GM12878 (cell line): ENCODE measurements around the gene SKIL. TPM values are rescaled to one million over a fixed set of nuclear protein-coding genes. Genes with fewer than 3 reads are reported as not detected.
A peak's percentile ranks its signal among the peaks of the same experiment; 100 is the strongest.

Source experiments
- ASH2L ChIP-seq: fragments of 300-600, 200-600 bp; sonication (generic); IDR thresholded peaks from 2 replicates; pipeline ENCODE4 v1.6.1; 2017; ENCODE audit warnings: low read depth, mild to moderate bottlenecking, borderline replicate concordance
- CBFB ChIP-seq: IDR thresholded peaks from 2 replicates; pipeline ENCODE4 v1.6.1; 2016; ENCODE audit warnings: antibody characterized with exemption, low read depth
- EP300 ChIP-seq, 2 experiments: fragments of 150-350 bp in 1 of 2; IDR thresholded peaks; 2 replicates each; pipeline ENCODE4 v1.6.1; 2011 to 2012; ENCODE audit warnings: low read depth in 2 of 2, low read length in 2 of 2, borderline replicate concordance in 1 of 2, improper control_type of control experiment in 1 of 2, inconsistent platforms in 1 of 2; ENCODE audit not compliant: control insufficient read depth in 1 of 2
- FOS ChIP-seq: IDR thresholded peaks from 3 replicates; pipeline ENCODE4 v1.6.1; 2011; ENCODE audit warnings: borderline replicate concordance; ENCODE audit not compliant: insufficient read length; ENCODE audit errors: extremely low read depth
- FOXK2 ChIP-seq: fragments of 450-650 bp; IDR thresholded peaks from 2 replicates; pipeline ENCODE4 v1.6.1; 2017; ENCODE audit warnings: mild to moderate bottlenecking, moderate library complexity
- GABPA ChIP-seq: IDR thresholded peaks from 2 replicates; pipeline ENCODE4 v1.6.1; 2014; ENCODE audit warnings: antibody characterized with exemption, low read depth, mild to moderate bottlenecking, inconsistent platforms
- IKZF2 ChIP-seq, 2 experiments: fragments of 450-650 bp; IDR thresholded peaks; 2 replicates each; pipeline ENCODE4 v1.6.1; 2017; ENCODE audit warnings: mild to moderate bottlenecking in 2 of 2, moderate library complexity in 2 of 2
- KAT2A ChIP-seq: conservative IDR thresholded peaks from 2 replicates; pipeline ENCODE4 v1.6.1; 2011; ENCODE audit warnings: low read depth, low read length; ENCODE audit not compliant: control insufficient read depth
- MTA3 ChIP-seq: IDR thresholded peaks from 2 replicates; pipeline ENCODE4 v1.6.1; 2012; ENCODE audit warnings: low read length, inconsistent platforms, borderline replicate concordance
- NFIC ChIP-seq: IDR thresholded peaks from 2 replicates; pipeline ENCODE4 v1.6.1; 2012; ENCODE audit warnings: low read depth, mild to moderate bottlenecking, inconsistent platforms, low read length, moderate library complexity
- NRF1 ChIP-seq: conservative IDR thresholded peaks from 2 replicates; pipeline ENCODE4 v1.6.1; 2011; ENCODE audit warnings: mild to moderate bottlenecking, low read depth, low read length, improper control_type of control experiment
- RAD21 ChIP-seq: IDR thresholded peaks from 2 replicates; pipeline ENCODE4 v1.6.1; 2011; ENCODE audit warnings: mild to moderate bottlenecking, low read depth, low read length, moderate library complexity; ENCODE audit not compliant: insufficient read depth
- RFX5 ChIP-seq: IDR thresholded peaks from 2 replicates; pipeline ENCODE4 v1.6.1; 2011; ENCODE audit warnings: low read depth, low read length, improper control_type of control experiment
- SP1 ChIP-seq: IDR thresholded peaks from one replicate; pipeline ENCODE4 v1.6.1; 2011; ENCODE audit warnings: low read depth, low read length
- SREBF1 ChIP-seq: IDR thresholded peaks from 2 replicates; pipeline ENCODE4 v1.6.1; 2012; ENCODE audit warnings: mild to moderate bottlenecking, low read length
- SREBF2 ChIP-seq: IDR thresholded peaks from 2 replicates; pipeline ENCODE4 v1.6.1; 2012; ENCODE audit warnings: mild to moderate bottlenecking, low read length
- TCF7 ChIP-seq: IDR thresholded peaks from 2 replicates; pipeline ENCODE4 v1.6.1; 2014; ENCODE audit warnings: antibody characterized with exemption, borderline replicate concordance
- ZNF384 ChIP-seq: IDR thresholded peaks from 2 replicates; pipeline ENCODE4 v1.6.1; 2012; ENCODE audit warnings: low read depth, mild to moderate bottlenecking, low read length, improper control_type of control experiment, borderline replicate concordance
- polyA plus RNA-seq, 11 experiments: library from polyadenylated mRNA; depleted of rRNA in 4 of 11; unstranded in 6 of 11; stranded (reverse) in 5 of 11; fragments of >200 nt; fragmentation: Nextera tagmentation in 4 of 11; fragmentation: Illumina TruSeq in 1 of 11; extraction: Ambion mirVana in 4 of 11; extraction: Trizol in 1 of 11; gene quantifications; 1 replicate in 1 of 11; 2 replicates in 10 of 11; pipeline versions ENCODE4 v1.2.1 to v1.2.3, GENCODE V29; 2011 to 2016; ENCODE audit warnings: inconsistent platforms in 2 of 11, missing spikeins in 2 of 11, low read depth in 1 of 11
- total RNA-seq, 4 experiments: library from RNA; depleted of rRNA in 3 of 4; stranded (reverse); fragments of >200 nt in 3 of 4; fragmentation: Illumina TruSeq in 1 of 4; extraction: Trizol in 1 of 4; gene quantifications; 2 replicates each; pipeline versions ENCODE4 v1.2.1 to v1.2.3, GENCODE V29; 2013 to 2021
- TF ChIP-seq, protein P1 (sequence below): IDR thresholded peaks from 2 replicates; pipeline ENCODE4 v1.6.1; 2012; ENCODE audit warnings: low read depth, low read length, improper control_type of control experiment
- TF ChIP-seq, protein P2 (sequence below): fragments of 450-650 bp; IDR thresholded peaks from 2 replicates; pipeline ENCODE4 v1.6.1; 2017; ENCODE audit warnings: borderline replicate concordance
- TF ChIP-seq, protein P3 (sequence below): IDR thresholded peaks from 2 replicates; pipeline ENCODE4 v1.6.1; 2011; ENCODE audit warnings: mild to moderate bottlenecking, low read depth, low read length, moderate library complexity; ENCODE audit not compliant: insufficient replicate concordance
- TF ChIP-seq, protein P4 (sequence below), 3 experiments: IDR thresholded peaks in 2 of 3; conservative IDR thresholded peaks in 1 of 3; 2 replicates each; pipeline ENCODE4 v1.5.1; 2011; ENCODE audit warnings: low read depth in 3 of 3, low read length in 3 of 3, mild to moderate bottlenecking in 3 of 3, control low read depth in 2 of 3, moderate library complexity in 2 of 3, inconsistent platforms in 1 of 3, mixed read lengths in 1 of 3; ENCODE audit not compliant: control insufficient read depth in 2 of 3, insufficient read depth in 1 of 3; ENCODE audit errors: extremely low read depth in 1 of 3
- TF ChIP-seq, protein P5 (sequence below): IDR thresholded peaks from 2 replicates; pipeline ENCODE4 v1.6.1; 2012; ENCODE audit warnings: low read depth, low read length, improper control_type of control experiment

SKIL gene
- total and polyA plus RNA-seq, 10 of the 15 experiments (the other 5 are each of a cell fraction or from before 2014, with no cell fraction given), result 2.7 to 14.8 (median 6.7) TPM

DNA sequence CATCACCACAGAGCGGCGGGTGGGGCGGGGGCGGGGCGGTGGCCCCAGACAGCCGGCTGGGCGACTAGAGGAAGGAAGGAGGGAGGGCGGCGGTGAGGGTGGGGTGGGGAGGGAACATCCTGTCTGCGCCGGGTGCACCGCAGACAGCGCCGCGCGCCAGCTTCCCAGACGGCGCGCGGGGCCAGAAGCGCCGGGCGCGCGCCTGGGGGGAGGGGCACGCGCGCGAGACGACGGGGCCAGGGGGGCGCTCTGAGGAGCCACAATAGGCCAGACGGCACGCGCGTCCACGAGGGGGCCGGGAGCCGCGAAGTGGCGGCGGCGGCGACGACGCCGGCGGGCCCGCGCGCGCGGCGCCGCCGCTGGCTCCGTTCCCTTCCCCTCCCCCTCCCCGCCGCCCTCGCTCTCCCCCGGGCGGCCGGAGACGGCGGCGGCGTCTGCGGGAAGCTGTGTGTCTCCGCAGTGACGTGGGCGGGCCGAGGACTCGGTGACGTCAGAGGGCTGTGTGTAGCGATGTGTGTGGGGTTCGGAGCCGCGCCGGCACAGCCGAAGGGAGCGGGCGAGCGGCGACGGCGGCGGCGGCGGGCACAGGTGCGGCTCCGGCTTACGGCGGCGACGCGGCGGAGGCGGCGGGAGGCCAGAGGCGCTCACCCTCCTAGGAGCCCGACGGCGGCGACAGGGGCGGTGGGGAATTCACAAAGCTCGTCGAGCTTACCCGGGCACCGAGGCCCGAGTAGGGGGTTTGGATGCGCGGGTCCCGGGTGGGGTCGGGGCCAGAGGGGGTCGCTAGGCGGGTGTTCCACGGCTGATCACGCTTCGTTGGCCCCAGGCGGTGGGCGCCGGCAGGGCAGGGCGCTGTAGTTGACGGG lies at the start of gene SKIL (continued):
- TF ChIP-seq, protein P1, sequence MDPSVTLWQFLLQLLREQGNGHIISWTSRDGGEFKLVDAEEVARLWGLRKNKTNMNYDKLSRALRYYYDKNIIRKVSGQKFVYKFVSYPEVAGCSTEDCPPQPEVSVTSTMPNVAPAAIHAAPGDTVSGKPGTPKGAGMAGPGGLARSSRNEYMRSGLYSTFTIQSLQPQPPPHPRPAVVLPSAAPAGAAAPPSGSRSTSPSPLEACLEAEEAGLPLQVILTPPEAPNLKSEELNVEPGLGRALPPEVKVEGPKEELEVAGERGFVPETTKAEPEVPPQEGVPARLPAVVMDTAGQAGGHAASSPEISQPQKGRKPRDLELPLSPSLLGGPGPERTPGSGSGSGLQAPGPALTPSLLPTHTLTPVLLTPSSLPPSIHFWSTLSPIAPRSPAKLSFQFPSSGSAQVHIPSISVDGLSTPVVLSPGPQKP, result no peak
- TF ChIP-seq NFIC (no peak), IKZF2 (IDR thresholded peaks at IDR 0.05) (no peak), CBFB (no peak; the same call in 1 of the 2 replicates), SP1 (peak; percentile 19), SREBF2 (no peak), FOXK2 (no peak), KAT2A (no peak), FOS (no peak), RFX5 (no peak), ASH2L (no peak; the same call in 1 of the 2 replicates), ZNF384 (no peak), RAD21 (no peak), GABPA (no peak), TCF7 (no peak), MTA3 (no peak), NRF1 (no peak), EP300 (IDR thresholded peaks at IDR 0.05; ENCODE audit: borderline replicate concordance in 1 of 2, control insufficient read depth in 1 of 2, low read depth in 2 of 2, low read length in 2 of 2) (peak; percentile 25 to 63; a peak in 3 of 4 replicates), SREBF1 (no peak)
- TF ChIP-seq, protein P2, sequence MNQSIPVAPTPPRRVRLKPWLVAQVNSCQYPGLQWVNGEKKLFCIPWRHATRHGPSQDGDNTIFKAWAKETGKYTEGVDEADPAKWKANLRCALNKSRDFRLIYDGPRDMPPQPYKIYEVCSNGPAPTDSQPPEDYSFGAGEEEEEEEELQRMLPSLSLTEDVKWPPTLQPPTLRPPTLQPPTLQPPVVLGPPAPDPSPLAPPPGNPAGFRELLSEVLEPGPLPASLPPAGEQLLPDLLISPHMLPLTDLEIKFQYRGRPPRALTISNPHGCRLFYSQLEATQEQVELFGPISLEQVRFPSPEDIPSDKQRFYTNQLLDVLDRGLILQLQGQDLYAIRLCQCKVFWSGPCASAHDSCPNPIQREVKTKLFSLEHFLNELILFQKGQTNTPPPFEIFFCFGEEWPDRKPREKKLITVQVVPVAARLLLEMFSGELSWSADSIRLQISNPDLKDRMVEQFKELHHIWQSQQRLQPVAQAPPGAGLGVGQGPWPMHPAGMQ, result no peak
- TF ChIP-seq, protein P3, sequence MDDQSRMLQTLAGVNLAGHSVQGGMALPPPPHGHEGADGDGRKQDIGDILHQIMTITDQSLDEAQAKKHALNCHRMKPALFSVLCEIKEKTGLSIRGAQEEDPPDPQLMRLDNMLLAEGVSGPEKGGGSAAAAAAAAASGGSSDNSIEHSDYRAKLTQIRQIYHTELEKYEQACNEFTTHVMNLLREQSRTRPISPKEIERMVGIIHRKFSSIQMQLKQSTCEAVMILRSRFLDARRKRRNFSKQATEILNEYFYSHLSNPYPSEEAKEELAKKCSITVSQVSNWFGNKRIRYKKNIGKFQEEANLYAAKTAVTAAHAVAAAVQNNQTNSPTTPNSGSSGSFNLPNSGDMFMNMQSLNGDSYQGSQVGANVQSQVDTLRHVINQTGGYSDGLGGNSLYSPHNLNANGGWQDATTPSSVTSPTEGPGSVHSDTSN, result no peak
- TF ChIP-seq, protein P4, sequence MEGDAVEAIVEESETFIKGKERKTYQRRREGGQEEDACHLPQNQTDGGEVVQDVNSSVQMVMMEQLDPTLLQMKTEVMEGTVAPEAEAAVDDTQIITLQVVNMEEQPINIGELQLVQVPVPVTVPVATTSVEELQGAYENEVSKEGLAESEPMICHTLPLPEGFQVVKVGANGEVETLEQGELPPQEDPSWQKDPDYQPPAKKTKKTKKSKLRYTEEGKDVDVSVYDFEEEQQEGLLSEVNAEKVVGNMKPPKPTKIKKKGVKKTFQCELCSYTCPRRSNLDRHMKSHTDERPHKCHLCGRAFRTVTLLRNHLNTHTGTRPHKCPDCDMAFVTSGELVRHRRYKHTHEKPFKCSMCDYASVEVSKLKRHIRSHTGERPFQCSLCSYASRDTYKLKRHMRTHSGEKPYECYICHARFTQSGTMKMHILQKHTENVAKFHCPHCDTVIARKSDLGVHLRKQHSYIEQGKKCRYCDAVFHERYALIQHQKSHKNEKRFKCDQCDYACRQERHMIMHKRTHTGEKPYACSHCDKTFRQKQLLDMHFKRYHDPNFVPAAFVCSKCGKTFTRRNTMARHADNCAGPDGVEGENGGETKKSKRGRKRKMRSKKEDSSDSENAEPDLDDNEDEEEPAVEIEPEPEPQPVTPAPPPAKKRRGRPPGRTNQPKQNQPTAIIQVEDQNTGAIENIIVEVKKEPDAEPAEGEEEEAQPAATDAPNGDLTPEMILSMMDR (IDR thresholded peaks at IDR 0.05 in 2 of 3, conservative IDR thresholded peaks at IDR 0.05 in 1 of 3; ENCODE audit: control insufficient read depth in 2 of 3, extremely low read depth in 1 of 3, insufficient read depth in 1 of 3, low read depth in 3 of 3, low read length in 3 of 3), result peak in 2 of 3 experiments; percentile 14 to 15; a peak in 1 of 6 replicates
- TF ChIP-seq, protein P5, sequence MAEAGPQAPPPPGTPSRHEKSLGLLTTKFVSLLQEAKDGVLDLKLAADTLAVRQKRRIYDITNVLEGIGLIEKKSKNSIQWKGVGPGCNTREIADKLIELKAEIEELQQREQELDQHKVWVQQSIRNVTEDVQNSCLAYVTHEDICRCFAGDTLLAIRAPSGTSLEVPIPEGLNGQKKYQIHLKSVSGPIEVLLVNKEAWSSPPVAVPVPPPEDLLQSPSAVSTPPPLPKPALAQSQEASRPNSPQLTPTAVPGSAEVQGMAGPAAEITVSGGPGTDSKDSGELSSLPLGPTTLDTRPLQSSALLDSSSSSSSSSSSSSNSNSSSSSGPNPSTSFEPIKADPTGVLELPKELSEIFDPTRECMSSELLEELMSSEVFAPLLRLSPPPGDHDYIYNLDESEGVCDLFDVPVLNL, result no peak
